ENCODE measurements around the gene SUN1. TPM values are rescaled to one million over a fixed set of nuclear protein-coding genes. Genes with fewer than 3 reads are reported as not detected.
"Not testable (repeated sequence)": the region's sequence is repeated elsewhere in the genome, so short reads cannot be mapped to it uniquely, and the experiment has no call there.

SUN1 gene
- total and polyA plus RNA-seq, 4 donors, result 24.8 to 162 (median 40.1) TPM

DNA sequence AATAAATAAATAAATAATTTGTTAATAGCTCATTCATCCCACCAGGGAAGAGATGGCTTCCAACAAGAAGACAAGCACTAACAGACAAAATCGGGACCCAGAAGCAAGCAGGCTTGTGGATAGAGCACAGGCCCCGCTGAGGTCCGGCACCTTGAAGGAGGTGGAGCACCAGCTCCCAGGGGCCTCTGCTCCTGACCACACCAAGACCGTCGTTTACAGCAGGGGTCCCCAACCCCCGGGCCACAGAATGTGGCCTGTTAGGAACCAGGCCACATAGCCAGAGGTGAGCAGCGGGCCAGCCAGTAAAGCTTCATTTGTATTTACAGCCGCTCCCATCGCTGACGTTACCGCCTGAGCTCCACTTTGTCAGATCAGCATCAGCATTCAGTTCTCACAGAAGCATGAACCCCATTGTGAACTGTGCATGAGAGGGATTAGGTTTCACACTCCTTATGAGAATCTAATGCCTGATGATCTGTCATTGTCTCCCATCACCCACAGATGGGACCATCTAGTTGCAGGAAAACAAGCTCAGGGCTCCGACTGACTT is 33.3 kb upstream of the SUN1 start:
- DNase-seq (ENCODE audit: low spot score), result no peak
- WGBS, result 94% methylated on average over 12 of the region's 12 CpGs
- TF ChIP-seq, protein P1, sequence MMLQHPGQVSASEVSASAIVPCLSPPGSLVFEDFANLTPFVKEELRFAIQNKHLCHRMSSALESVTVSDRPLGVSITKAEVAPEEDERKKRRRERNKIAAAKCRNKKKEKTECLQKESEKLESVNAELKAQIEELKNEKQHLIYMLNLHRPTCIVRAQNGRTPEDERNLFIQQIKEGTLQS (IDR thresholded peaks at IDR 0.05), result no peak
- TF ChIP-seq FOXA1 (IDR thresholded peaks at IDR 0.05), result no peak
- TF ChIP-seq TAF1 (conservative IDR thresholded peaks at IDR 0.05), result no peak
- no peak for TF ChIP-seq JUND (IDR thresholded peaks at IDR 0.05)
- TF ChIP-seq, protein P2, sequence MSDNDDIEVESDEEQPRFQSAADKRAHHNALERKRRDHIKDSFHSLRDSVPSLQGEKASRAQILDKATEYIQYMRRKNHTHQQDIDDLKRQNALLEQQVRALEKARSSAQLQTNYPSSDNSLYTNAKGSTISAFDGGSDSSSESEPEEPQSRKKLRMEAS (IDR thresholded peaks at IDR 0.05), result no peak
- TF ChIP-seq, protein P3, sequence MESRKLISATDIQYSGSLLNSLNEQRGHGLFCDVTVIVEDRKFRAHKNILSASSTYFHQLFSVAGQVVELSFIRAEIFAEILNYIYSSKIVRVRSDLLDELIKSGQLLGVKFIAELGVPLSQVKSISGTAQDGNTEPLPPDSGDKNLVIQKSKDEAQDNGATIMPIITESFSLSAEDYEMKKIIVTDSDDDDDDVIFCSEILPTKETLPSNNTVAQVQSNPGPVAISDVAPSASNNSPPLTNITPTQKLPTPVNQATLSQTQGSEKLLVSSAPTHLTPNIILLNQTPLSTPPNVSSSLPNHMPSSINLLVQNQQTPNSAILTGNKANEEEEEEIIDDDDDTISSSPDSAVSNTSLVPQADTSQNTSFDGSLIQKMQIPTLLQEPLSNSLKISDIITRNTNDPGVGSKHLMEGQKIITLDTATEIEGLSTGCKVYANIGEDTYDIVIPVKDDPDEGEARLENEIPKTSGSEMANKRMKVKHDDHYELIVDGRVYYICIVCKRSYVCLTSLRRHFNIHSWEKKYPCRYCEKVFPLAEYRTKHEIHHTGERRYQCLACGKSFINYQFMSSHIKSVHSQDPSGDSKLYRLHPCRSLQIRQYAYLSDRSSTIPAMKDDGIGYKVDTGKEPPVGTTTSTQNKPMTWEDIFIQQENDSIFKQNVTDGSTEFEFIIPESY (IDR thresholded peaks at IDR 0.05), result no peak
- no peak for TF ChIP-seq NR2F2 (IDR thresholded peaks at IDR 0.05)
- no peak for TF ChIP-seq RXRA (IDR thresholded peaks at IDR 0.05)
- TF ChIP-seq HNF4G (IDR thresholded peaks at IDR 0.05), result no peak
- TF ChIP-seq, protein P4, sequence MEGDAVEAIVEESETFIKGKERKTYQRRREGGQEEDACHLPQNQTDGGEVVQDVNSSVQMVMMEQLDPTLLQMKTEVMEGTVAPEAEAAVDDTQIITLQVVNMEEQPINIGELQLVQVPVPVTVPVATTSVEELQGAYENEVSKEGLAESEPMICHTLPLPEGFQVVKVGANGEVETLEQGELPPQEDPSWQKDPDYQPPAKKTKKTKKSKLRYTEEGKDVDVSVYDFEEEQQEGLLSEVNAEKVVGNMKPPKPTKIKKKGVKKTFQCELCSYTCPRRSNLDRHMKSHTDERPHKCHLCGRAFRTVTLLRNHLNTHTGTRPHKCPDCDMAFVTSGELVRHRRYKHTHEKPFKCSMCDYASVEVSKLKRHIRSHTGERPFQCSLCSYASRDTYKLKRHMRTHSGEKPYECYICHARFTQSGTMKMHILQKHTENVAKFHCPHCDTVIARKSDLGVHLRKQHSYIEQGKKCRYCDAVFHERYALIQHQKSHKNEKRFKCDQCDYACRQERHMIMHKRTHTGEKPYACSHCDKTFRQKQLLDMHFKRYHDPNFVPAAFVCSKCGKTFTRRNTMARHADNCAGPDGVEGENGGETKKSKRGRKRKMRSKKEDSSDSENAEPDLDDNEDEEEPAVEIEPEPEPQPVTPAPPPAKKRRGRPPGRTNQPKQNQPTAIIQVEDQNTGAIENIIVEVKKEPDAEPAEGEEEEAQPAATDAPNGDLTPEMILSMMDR (IDR thresholded peaks at IDR 0.05; ENCODE audit: low read depth, low read length, missing input control), result no peak
- no peak for TF ChIP-seq YY1 (IDR thresholded peaks at IDR 0.05)
- TF ChIP-seq HNF4A (conservative IDR thresholded peaks at IDR 0.05), result no peak
- TF ChIP-seq EGR1 (IDR thresholded peaks at IDR 0.05; ENCODE audit: low read depth in 2 of 2), result no peak
- Histone ChIP-seq H3K27me3 (ENCODE audit: control insufficient read depth in 4 of 4, insufficient read depth in 4 of 4, low read length in 3 of 4) (no peaks in the 10 kb centered on the region), H3K9ac (ENCODE audit: low read depth in 1 of 2, low read length in 2 of 2) (no peak overlapping the region), H3K4me3 (ENCODE audit: low read depth in 1 of 3, low read length in 3 of 3) (no peak overlapping the region), H3K36me3 (ENCODE audit: control insufficient read depth in 4 of 4, insufficient read depth in 3 of 4, low read depth in 1 of 4, low read length in 3 of 4) (no peaks in the 10 kb centered on the region), H3K9me3 (ENCODE audit: control insufficient read depth in 4 of 4, low read length in 3 of 4) (no peaks in the 10 kb centered on the region), H3K4me1 (ENCODE audit: control insufficient read depth in 4 of 4, insufficient read depth in 4 of 4, low read length in 3 of 4) (no peaks in the 10 kb centered on the region), H3K27ac (ENCODE audit: low read depth in 1 of 2, low read length in 2 of 2) (no peak overlapping the region)

DNA sequence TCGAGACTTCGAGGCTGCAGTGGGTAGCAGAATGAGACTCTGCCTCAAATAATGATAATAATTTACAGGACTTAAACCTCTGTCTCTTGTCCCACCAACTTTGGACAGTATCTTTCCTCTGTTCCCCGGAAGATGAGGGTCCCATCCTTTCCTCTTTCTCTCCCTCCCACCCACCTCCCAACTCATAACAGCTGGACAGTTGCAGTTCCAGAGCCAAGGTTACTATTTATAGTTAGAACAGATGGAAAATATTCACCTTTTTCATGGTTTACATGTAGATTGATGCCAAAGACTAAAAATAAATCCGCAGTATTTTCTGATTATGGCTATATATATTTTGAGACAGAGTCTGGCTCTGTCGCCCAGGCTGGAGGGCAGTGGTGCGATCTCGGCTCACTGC is 31.6 kb upstream of the SUN1 start:
- Histone ChIP-seq H3K9me3 (ENCODE audit: control insufficient read depth in 4 of 4, low read length in 3 of 4) (no peaks in the 10 kb centered on the region), H3K4me1 (ENCODE audit: control insufficient read depth in 4 of 4, insufficient read depth in 4 of 4, low read length in 3 of 4) (no peaks in the 10 kb centered on the region), H3K4me3 (ENCODE audit: low read depth in 1 of 3, low read length in 3 of 3) (no peak overlapping the region), H3K27ac (ENCODE audit: low read depth in 1 of 2, low read length in 2 of 2) (no peak overlapping the region), H3K27me3 (ENCODE audit: control insufficient read depth in 4 of 4, insufficient read depth in 4 of 4, low read length in 3 of 4) (no peaks in the 10 kb centered on the region), H3K36me3 (ENCODE audit: control insufficient read depth in 4 of 4, insufficient read depth in 3 of 4, low read depth in 1 of 4, low read length in 3 of 4) (no peaks in the 10 kb centered on the region), H3K9ac (ENCODE audit: low read depth in 1 of 2, low read length in 2 of 2) (no peak overlapping the region)
- 94% methylated on average over 7 of the region's 7 CpGs for WGBS
- DNase-seq (ENCODE audit: low spot score), result no peak
- TF ChIP-seq HNF4A (conservative IDR thresholded peaks at IDR 0.05) (no peak), JUND (IDR thresholded peaks at IDR 0.05) (no peak), EGR1 (IDR thresholded peaks at IDR 0.05; ENCODE audit: low read depth in 2 of 2) (no peak), FOXA2 (IDR thresholded peaks at IDR 0.05) (no peak), RXRA (IDR thresholded peaks at IDR 0.05) (no peak), TAF1 (conservative IDR thresholded peaks at IDR 0.05) (no peak), YY1 (IDR thresholded peaks at IDR 0.05) (no peak), SP1 (IDR thresholded peaks at IDR 0.05) (no peak), RAD21 (IDR thresholded peaks at IDR 0.05) (no peak)
- TF ChIP-seq, protein P5, sequence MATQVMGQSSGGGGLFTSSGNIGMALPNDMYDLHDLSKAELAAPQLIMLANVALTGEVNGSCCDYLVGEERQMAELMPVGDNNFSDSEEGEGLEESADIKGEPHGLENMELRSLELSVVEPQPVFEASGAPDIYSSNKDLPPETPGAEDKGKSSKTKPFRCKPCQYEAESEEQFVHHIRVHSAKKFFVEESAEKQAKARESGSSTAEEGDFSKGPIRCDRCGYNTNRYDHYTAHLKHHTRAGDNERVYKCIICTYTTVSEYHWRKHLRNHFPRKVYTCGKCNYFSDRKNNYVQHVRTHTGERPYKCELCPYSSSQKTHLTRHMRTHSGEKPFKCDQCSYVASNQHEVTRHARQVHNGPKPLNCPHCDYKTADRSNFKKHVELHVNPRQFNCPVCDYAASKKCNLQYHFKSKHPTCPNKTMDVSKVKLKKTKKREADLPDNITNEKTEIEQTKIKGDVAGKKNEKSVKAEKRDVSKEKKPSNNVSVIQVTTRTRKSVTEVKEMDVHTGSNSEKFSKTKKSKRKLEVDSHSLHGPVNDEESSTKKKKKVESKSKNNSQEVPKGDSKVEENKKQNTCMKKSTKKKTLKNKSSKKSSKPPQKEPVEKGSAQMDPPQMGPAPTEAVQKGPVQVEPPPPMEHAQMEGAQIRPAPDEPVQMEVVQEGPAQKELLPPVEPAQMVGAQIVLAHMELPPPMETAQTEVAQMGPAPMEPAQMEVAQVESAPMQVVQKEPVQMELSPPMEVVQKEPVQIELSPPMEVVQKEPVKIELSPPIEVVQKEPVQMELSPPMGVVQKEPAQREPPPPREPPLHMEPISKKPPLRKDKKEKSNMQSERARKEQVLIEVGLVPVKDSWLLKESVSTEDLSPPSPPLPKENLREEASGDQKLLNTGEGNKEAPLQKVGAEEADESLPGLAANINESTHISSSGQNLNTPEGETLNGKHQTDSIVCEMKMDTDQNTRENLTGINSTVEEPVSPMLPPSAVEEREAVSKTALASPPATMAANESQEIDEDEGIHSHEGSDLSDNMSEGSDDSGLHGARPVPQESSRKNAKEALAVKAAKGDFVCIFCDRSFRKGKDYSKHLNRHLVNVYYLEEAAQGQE (IDR thresholded peaks at IDR 0.05), result no peak
- TF ChIP-seq, protein P2 (IDR thresholded peaks at IDR 0.05), result no peak

DNA sequence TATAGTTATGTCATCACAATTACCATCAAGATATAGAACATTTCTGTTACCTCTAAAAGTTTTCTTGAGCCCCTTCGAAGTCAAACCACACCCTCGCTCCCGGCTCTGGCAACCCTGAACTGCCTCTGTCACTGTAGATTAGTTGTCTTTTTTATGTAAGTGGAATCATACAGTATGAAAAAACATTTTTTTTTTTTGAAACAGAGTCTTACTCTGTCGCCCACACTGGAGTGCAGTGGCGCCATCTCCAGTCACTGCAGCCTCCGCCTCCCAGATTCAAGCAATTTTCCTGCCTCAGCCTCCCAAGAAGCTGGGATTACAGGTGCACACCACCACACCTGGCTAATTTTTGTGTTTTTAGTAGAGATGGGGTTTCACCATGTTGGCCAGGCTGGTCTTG is 30.9 kb upstream of the SUN1 start:
- not testable (repeated sequence) for H3K36me3 ChIP-seq (ENCODE audit: control insufficient read depth in 4 of 4, insufficient read depth in 3 of 4, low read depth in 1 of 4, low read length in 3 of 4); H3K27ac ChIP-seq (ENCODE audit: low read depth in 1 of 2, low read length in 2 of 2); H3K9me3 ChIP-seq (ENCODE audit: control insufficient read depth in 4 of 4, low read length in 3 of 4); H3K27me3 ChIP-seq (ENCODE audit: control insufficient read depth in 4 of 4, insufficient read depth in 4 of 4, low read length in 3 of 4); H3K9ac ChIP-seq (ENCODE audit: low read depth in 1 of 2, low read length in 2 of 2); H3K4me3 ChIP-seq (ENCODE audit: low read depth in 1 of 3, low read length in 3 of 3); H3K4me1 ChIP-seq (ENCODE audit: control insufficient read depth in 4 of 4, insufficient read depth in 4 of 4, low read length in 3 of 4); DNase-seq (ENCODE audit: low spot score)
- 62% methylated on average over 6 of the region's 6 CpGs for WGBS
